Heart left ventricle (tissue), 16 donors: ENCODE measurements around the gene HERPUD1. TPM values are rescaled to one million over a fixed set of nuclear protein-coding genes. Genes with fewer than 3 reads are reported as not detected.
A peak's percentile ranks its signal among the peaks of the same experiment; 100 is the strongest.

Experiments used
- ATAC-seq, 4 donors: fragments of 200-7000 bp; cut with Tn5 transposase; one replicate each; pipeline ENCODE4 v1.9.1; 2020 to 2022; ENCODE audit warnings: moderate library complexity in 4 of 4, mild to moderate bottlenecking in 3 of 4, moderate number of reproducible peaks in 1 of 4
- DNase-seq, 5 donors: peaks; one replicate each; pipeline ENCODE4 v3.0.0-alpha.2; 2020
- H3K27ac ChIP-seq, 12 donors: fragments of 200-600 bp; sonication (generic) in 4 of 12; one replicate each; pipeline versions ENCODE4 v1.5.0 to v1.8.0; 2016 to 2022; ENCODE audit warnings: mild to moderate bottlenecking in 2 of 12
- H3K27me3 ChIP-seq, 9 donors: fragments of 200-600 bp; sonication (generic) in 2 of 9; one replicate each; pipeline versions ENCODE4 v1.5.1 to v1.8.0; 2016 to 2022; ENCODE audit warnings: mild to moderate bottlenecking in 3 of 9
- H3K36me3 ChIP-seq, 9 donors: fragments of 200-600 bp; sonication (generic) in 2 of 9; one replicate each; pipeline versions ENCODE4 v1.5.0 to v1.8.0; 2018 to 2022; ENCODE audit warnings: mild to moderate bottlenecking in 2 of 9
- H3K4me1 ChIP-seq, 12 donors: fragments of 200-600 bp; sonication (generic) in 4 of 12; one replicate each; pipeline versions ENCODE4 v1.5.0 to v1.8.0; 2016 to 2022; ENCODE audit warnings: mild to moderate bottlenecking in 3 of 12
- H3K4me3 ChIP-seq, 12 donors: fragments of 200-600 bp; sonication (generic) in 4 of 12; one replicate each; pipeline versions ENCODE4 v1.5.0 to v1.8.0; 2017 to 2022; ENCODE audit warnings: mild to moderate bottlenecking in 9 of 12, moderate library complexity in 4 of 12
- H3K9me3 ChIP-seq, 12 donors: fragments of 200-600 bp; sonication (generic) in 4 of 12; one replicate each; pipeline versions ENCODE4 v1.5.0 to v1.8.0; 2016 to 2022; ENCODE audit warnings: mild to moderate bottlenecking in 1 of 12
- CTCF ChIP-seq, 12 donors: fragments of 200-600 bp; sonication (generic) in 4 of 12; IDR thresholded peaks; one replicate each; pipeline versions ENCODE4 v1.5.0 to v1.8.0; 2018 to 2022; ENCODE audit warnings: antibody characterized with exemption in 12 of 12, mild to moderate bottlenecking in 5 of 12
- POLR2A ChIP-seq, 2 donors: fragments of 450-650 bp; IDR thresholded peaks; one replicate each; pipeline ENCODE4 v1.6.1; 2017; ENCODE audit warnings: antibody characterized with exemption in 2 of 2, mild to moderate bottlenecking in 2 of 2, moderate library complexity in 2 of 2
- WGBS, 4 donors: extraction: QIAGEN DNeasy Blood & Tissue Kit in 2 of 4; methylation state at CpG; one replicate each; pipeline versions ENCODE4 v1.1.5 to v1.1.7; 2013 to 2018; 5-methylcytosine and 5-hydroxymethylcytosine counted together
- intact Hi-C, 10 donors: fragments of 100-400 bp; cut with DNase I; formaldehyde crosslinking; loops; one replicate each; pipeline versions ENCODE4 v1.11.1 to v1.14.2; 2022
- polyA plus RNA-seq, 2 donors: library from polyadenylated mRNA; stranded (reverse); fragments of 200-250 nt; gene quantifications; one replicate each; pipeline ENCODE4 v1.2.3, GENCODE V29; 2013
- total RNA-seq, 9 donors: library from RNA; depleted of rRNA in 2 of 9; stranded (reverse); fragments of >200 nt in 2 of 9; fragmentation: NEBNext Ultra II Directional in 3 of 9; extraction: Animal tissue kit (Norgen Biotek cat#: 25700) in 3 of 9; gene quantifications; one replicate each; pipeline versions ENCODE4 v1.1.0 to v1.2.4, GENCODE V29; 2016 to 2023
- donor health status: ischemic (EF 13 %, LVEDD 7.1; RV severe dilation, severe dysfunction).
- donor health status: healthy with polysubstance abuse.
- donor health status: DM: no; HTN: yes; CAD: no.
- donor health status: DM: no; HTN: no; CAD: no.
- donor health status: ischemic (EF 25% LVEDD 6.9; RV normal size, moderate dysfunction).
- donor health status: ischemic (EF 25% LVEDD 5.7; RV mildly dilated, moderate dysfunction).
- donor health status: healthy.
- donor health status: DM: yes; HTN: yes; CAD: no.
- donor health status: ischemic (EF 35%, LVEDD 5.7; RV mildly dilated, moderate dysfunction).
- donor health status: nonischemic (EF 11% LVEDD 7.7; RV severe dilation, severe dysfunction).
- donor health status: DM: yes; HTN: yes; CAD: no.
- donor health status: PGD.
- donor health status: ischemic (EF 29% LVEDD 5.4; RV normal size, mild dysfunction).
- donor health status: nonischemic (EF 23%, LVEDD 6.1; RV moderate dilation, normal function).

The HERPUD1 gene
- total and polyA plus RNA-seq, 11 donors: 41.4 to 226 (median 117) TPM

DNA sequence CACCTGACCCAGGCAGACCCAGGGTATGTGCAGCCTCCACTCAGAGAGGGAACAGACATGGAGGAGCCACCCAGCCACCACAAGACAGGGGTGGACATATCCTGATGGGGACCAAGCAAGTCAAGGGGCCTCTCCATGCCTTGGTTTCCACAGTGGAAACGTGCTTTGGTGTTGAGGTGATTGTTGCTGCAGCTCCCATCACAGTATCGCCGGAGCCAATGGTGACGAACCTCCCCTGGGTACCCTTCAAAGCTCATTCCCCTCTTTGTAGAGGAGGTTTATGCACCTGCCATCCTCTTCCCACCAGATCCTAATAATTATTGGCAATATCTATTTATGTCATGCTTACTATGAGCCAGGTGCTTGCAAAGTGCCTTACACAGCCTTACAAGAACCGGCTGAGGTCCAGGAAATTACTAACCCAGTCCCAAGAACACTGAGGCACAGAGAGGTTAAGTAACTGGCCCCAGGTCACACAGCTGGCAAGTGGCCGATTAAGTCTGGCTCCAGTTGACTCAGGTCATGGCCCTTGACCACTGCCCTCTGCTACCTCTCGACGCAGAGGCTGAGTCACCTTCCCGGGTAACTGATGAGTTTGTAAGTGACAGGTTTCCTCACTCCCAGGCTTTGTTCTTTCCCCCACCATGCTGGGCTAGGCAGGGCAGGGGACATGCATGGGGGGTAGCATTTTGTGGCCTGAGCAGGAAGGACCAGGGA lies 46.3 kb upstream of the HERPUD1 start:
- Histone ChIP-seq H3K4me3 (no peak overlapping the region), H3K4me1 (no peaks in the 10 kb centered on the region), H3K27ac (no peak overlapping the region), H3K9me3 (no peaks in the 10 kb centered on the region), H3K27me3 (no peaks in the 10 kb centered on the region), H3K36me3 (no peaks in the 10 kb centered on the region)
- intact Hi-C loops: no loop called here
- no peak for DNase-seq
- 77 to 87% (median 84%) methylated on average over 9 of the region's 9 CpGs for WGBS, 4 donors
- TF ChIP-seq CTCF (IDR thresholded peaks at IDR 0.05): no peak
- no peak for ATAC-seq

DNA sequence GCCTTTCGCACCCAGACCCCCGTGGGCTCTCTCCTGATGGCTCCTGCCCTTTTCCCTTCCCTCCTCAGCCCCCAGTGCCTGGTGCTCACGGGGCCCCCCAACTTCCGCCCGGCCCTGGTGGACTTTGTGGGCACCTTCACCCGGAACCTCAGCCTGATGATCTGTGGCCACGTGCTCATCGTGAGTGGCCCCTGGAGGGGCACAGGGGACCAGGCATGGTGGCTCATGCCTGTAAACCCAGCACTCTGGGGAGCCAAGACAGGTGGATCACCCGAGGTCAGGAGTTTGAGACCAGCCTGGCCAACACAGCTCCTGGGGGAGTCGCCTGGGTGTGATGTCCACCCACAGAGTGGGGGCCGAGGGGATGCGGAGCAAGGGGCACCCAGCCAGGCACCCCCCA lies 45.6 kb upstream of the HERPUD1 start:
- Histone ChIP-seq H3K27me3 (no peaks in the 10 kb centered on the region), H3K9me3 (no peaks in the 10 kb centered on the region), H3K36me3 (no peaks in the 10 kb centered on the region), H3K27ac (no peak overlapping the region), H3K4me3 (no peak overlapping the region), H3K4me1 (no peaks in the 10 kb centered on the region)
- intact Hi-C loops: no loop called here
- no peak for TF ChIP-seq CTCF (IDR thresholded peaks at IDR 0.05)
- no peak for TF ChIP-seq POLR2A (IDR thresholded peaks at IDR 0.05)
- DNase-seq (no peak), ATAC-seq (no peak)
- WGBS, 4 donors: 85 to 92% (median 86%) methylated on average over 12 of the region's 12 CpGs

- Histone ChIP-seq H3K4me1 (no peaks in the 10 kb centered on the region), H3K9me3 (no peaks in the 10 kb centered on the region), H3K27me3 (no peaks in the 10 kb centered on the region), H3K27ac (no peak overlapping the region), H3K36me3 (no peaks in the 10 kb centered on the region), H3K4me3 (no peak overlapping the region)
- intact Hi-C loops: no loop called here
- ATAC-seq (no peak), DNase-seq (no peak)
- WGBS, 4 donors: 85 to 93% (median 86%) methylated on average over 3 to 9 of the region's 9 CpGs
- TF ChIP-seq POLR2A (IDR thresholded peaks at IDR 0.05) (no peak), CTCF (IDR thresholded peaks at IDR 0.05) (no peak)
These were observed 45.1 kb upstream of the HERPUD1 start for GRCh38 chr16:56886826-56887225.

DNA sequence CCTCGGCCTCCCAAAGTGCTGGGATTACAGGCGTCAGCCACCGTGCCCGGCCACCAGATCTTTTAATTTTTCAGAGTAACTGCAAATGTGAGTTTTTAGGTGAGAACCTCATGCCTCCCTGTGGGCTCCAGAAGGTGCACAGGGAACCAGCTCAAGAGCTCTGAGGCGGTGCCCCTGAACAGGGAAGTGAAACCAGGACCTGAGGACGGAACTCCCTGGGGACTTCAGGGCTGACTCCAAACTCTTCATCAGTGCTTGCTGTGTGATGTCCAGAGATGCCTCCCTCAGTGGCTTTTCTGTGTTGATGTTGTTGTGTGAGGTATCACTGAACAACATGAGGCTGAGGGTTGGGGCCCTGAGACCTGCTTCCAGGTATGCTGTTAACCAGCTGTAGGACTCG lies 43.1 kb upstream of the HERPUD1 start:
- TF ChIP-seq POLR2A (IDR thresholded peaks at IDR 0.05): no peak
- no peak for TF ChIP-seq CTCF (IDR thresholded peaks at IDR 0.05)
- intact Hi-C loops: no loop called here
- H3K27me3 ChIP-seq: no peaks in the 10 kb centered on the region
- ATAC-seq (no peak), DNase-seq (peak in 1 of 5 donors; percentile 36)
- no peaks in the 10 kb centered on the region for H3K36me3 ChIP-seq
- WGBS, 4 donors: 79 to 92% (median 90%) methylated on average over 7 of the region's 7 CpGs
- no peaks in the 10 kb centered on the region for H3K9me3 ChIP-seq
- no peaks in the 10 kb centered on the region for H3K4me1 ChIP-seq
- no peak overlapping the region for H3K4me3 ChIP-seq
- H3K27ac ChIP-seq: no peak overlapping the region
